HCT116 (cell line): ENCODE results near the gene SRP68. TPM values are rescaled to one million over a fixed set of nuclear protein-coding genes. Genes with fewer than 3 reads are reported as not detected.
A peak's percentile ranks its signal among the peaks of the same experiment; 100 is the strongest.

Experiments used
- ATAC-seq: fragments of 200-7000 bp; cut with Tn5 transposase; 2 replicates; pipeline ENCODE4 v1.9.1; 2020; ENCODE audit warnings: mild to moderate bottlenecking, moderate library complexity
- BruUV-seq: library from RNA; stranded (reverse); fragments of 400-500 nt; replicated peaks from 2 replicates; lab custom pipeline; 2021; lab: Mats Ljungman, UMichigan
- CTCF ChIA-PET: fragments of 300-600 bp; sonication (Branson Sonifier 250); formaldehyde crosslinking; loops from one replicate; lab custom pipeline; 2021; ENCODE audit warnings: antibody characterized with exemption; lab: Charles Lee
- POLR2A ChIA-PET: fragments of 300-600, 350-600 bp; sonication (Branson Sonifier 250); formaldehyde crosslinking; loops from one replicate; lab custom pipeline; 2021; ENCODE audit warnings: antibody characterized with exemption; lab: Charles Lee
- RAD21 ChIA-PET, 2 experiments: fragments of 300-600 bp; sonication (Branson Sonifier 250); formaldehyde crosslinking; loops; one replicate each; lab custom pipeline; 2023; ENCODE audit warnings: low total read pairs in 2 of 2; ENCODE audit not compliant: uncharacterized antibody in 2 of 2, unreplicated experiment in 2 of 2, low non-redundant PET in 1 of 2; lab: Charles Lee
- DNase-seq: peaks from one replicate; pipeline ENCODE4 v3.0.0-alpha.2; 2010; ENCODE audit warnings: low read depth, low spot score
- H2AFZ ChIP-seq: fragments of 200-600 bp; shearing (Covaris generic), sonication (generic); 2 replicates; pipeline ENCODE4 v1.6.1; 2017; ENCODE audit warnings: low read depth, mixed run types, mixed read lengths, antibody characterized with exemption, low read length; ENCODE audit not compliant: poor library complexity, severe bottlenecking
- H3K27ac ChIP-seq: 2 replicates; pipeline ENCODE4 v1.5.1; 2012; ENCODE audit warnings: low read depth, low read length
- H3K27me3 ChIP-seq: fragments of 200-600 bp; sonication (generic); 2 replicates; pipeline ENCODE4 v1.6.1; 2016; ENCODE audit warnings: mixed run types, low read length, mixed read lengths; ENCODE audit not compliant: insufficient read depth
- H3K36me3 ChIP-seq, 2 experiments: fragments of 200-500 bp in 1 of 2; fragments of 200-600 bp in 1 of 2; sonication (Bioruptor generic) in 1 of 2; sonication (generic) in 1 of 2; 2 replicates each; pipeline versions ENCODE4 v1.5.1 to v1.6.1; 2014 to 2016; ENCODE audit warnings: low read length in 2 of 2, inconsistent platforms in 1 of 2, mixed read lengths in 1 of 2, mixed run types in 1 of 2; ENCODE audit not compliant: insufficient read depth in 2 of 2, control insufficient read depth in 1 of 2
- H3K4me1 ChIP-seq, 2 experiments: fragments of 200-600 bp in 1 of 2; sonication (generic) in 1 of 2; 2 replicates each; pipeline versions ENCODE4 v1.5.1 to v1.6.1; 2012 to 2017; ENCODE audit warnings: low read length in 2 of 2, inconsistent platforms in 1 of 2, mild to moderate bottlenecking in 1 of 2, mixed read lengths in 1 of 2, mixed run types in 1 of 2, moderate library complexity in 1 of 2; ENCODE audit not compliant: insufficient read depth in 2 of 2, control insufficient read depth in 1 of 2
- H3K4me2 ChIP-seq: fragments of 200-600 bp; sonication (generic); 2 replicates; pipeline ENCODE4 v1.6.1; 2017; ENCODE audit warnings: mixed run types, low read length, mixed read lengths
- H3K4me3 ChIP-seq, 2 experiments: fragments of 200-600 bp in 1 of 2; sonication (generic) in 1 of 2; replicated peaks in 1 of 2; 2 replicates each; pipeline ENCODE4 v1.5.1; 2011 to 2016; ENCODE audit warnings: low read length in 2 of 2, control low read depth in 1 of 2, low read depth in 1 of 2, mild to moderate bottlenecking in 1 of 2, mixed read lengths in 1 of 2, mixed run types in 1 of 2
- H3K79me2 ChIP-seq: fragments of 200-600 bp; sonication (generic); 2 replicates; pipeline ENCODE4 v1.6.1; 2017; ENCODE audit warnings: mild to moderate bottlenecking, mixed run types, low read length, moderate library complexity, mixed read lengths; ENCODE audit not compliant: insufficient read depth
- H3K9ac ChIP-seq: fragments of 200-600 bp; sonication (generic); 2 replicates; pipeline ENCODE4 v1.6.1; 2016; ENCODE audit warnings: low read length, mixed read lengths
- H3K9me2 ChIP-seq: fragments of 200-600 bp; sonication (generic), shearing (Covaris generic); 2 replicates; pipeline ENCODE4 v1.6.1; 2017; ENCODE audit warnings: mixed run types, mild to moderate bottlenecking, moderate library complexity; ENCODE audit not compliant: insufficient read depth
- H3K9me3 ChIP-seq, 2 experiments: fragments of 200-500 bp in 1 of 2; fragments of 200-600 bp in 1 of 2; sonication (Bioruptor generic) in 1 of 2; sonication (generic) in 1 of 2; 2 replicates each; pipeline ENCODE4 v1.6.1; 2014 to 2017; ENCODE audit warnings: low read length in 2 of 2, mixed read lengths in 2 of 2, inconsistent platforms in 1 of 2, low read depth in 1 of 2, mild to moderate bottlenecking in 1 of 2, mixed run types in 1 of 2, moderate library complexity in 1 of 2; ENCODE audit not compliant: control insufficient read depth in 1 of 2, insufficient read depth in 1 of 2
- H4K20me1 ChIP-seq: fragments of 200-600 bp; sonication (generic), shearing (Covaris generic); 2 replicates; pipeline ENCODE4 v1.6.1; 2017; ENCODE audit warnings: mixed run types, mild to moderate bottlenecking, moderate library complexity; ENCODE audit not compliant: insufficient read depth
- EGR1 ChIP-seq: IDR thresholded peaks from 2 replicates; pipeline ENCODE4 v1.6.1; 2012; ENCODE audit warnings: low read depth
- ELF1 ChIP-seq: IDR thresholded peaks from 2 replicates; pipeline ENCODE4 v1.6.1; 2012; ENCODE audit warnings: low read depth, borderline replicate concordance
- EZH2 ChIP-seq: fragments of 200-600 bp; sonication (generic); IDR thresholded peaks from 2 replicates; pipeline ENCODE4 v1.6.1; 2017; ENCODE audit warnings: antibody characterized with exemption, mixed run types
- FOSL1 ChIP-seq: IDR thresholded peaks from 2 replicates; pipeline ENCODE4 v1.6.1; 2012; ENCODE audit warnings: low read depth
- JUND ChIP-seq: IDR thresholded peaks from 2 replicates; pipeline ENCODE4 v1.6.1; 2012
- POLR2AphosphoS5 ChIP-seq: IDR thresholded peaks from 2 replicates; pipeline ENCODE4 v1.6.1; 2011; ENCODE audit warnings: mild to moderate bottlenecking, low read depth, low read length, moderate library complexity
- SP1 ChIP-seq: IDR thresholded peaks from 2 replicates; pipeline ENCODE4 v1.6.1; 2012; ENCODE audit warnings: low read depth
- YY1 ChIP-seq: IDR thresholded peaks from 2 replicates; pipeline ENCODE4 v1.6.1; 2011; ENCODE audit warnings: low read length, low read depth, moderate library complexity, mild to moderate bottlenecking; ENCODE audit not compliant: insufficient replicate concordance; ENCODE audit errors: extremely low read depth
- intact Hi-C: fragments of 100-400 bp; cut with micrococcal nuclease; formaldehyde crosslinking; loops from 2 replicates; pipeline ENCODE4 v1.10.0; 2022
- total RNA-seq: library from RNA; stranded (reverse); gene quantifications from one replicate; pipeline ENCODE4 v1.2.1, GENCODE V29; 2021; ENCODE audit not compliant: unreplicated experiment
- TF ChIP-seq, protein P1 (sequence below): IDR thresholded peaks from 2 replicates; pipeline ENCODE4 v1.6.1; 2012; ENCODE audit warnings: low read depth

The SRP68 gene
- total RNA-seq, 1 experiment from 2014 or later, result 152 TPM

DNA sequence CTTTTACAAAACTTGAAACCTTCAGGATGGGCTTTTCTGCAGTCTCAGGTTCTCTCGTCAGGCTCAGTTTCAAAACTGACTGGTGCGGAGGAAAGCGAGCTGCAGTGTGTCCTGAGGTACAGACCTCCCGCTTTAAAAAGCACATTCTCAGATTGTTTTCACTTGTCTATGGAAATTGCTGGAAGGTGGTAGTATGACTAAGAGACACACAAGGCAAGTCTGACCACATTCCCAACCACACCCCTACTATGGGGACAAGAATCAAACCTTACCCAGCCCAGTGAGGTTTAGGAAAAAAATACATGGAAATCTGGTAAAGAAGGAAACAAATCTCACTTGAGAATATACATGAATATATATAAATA is 18.2 kb downstream of the SRP68 start (continued):
- TF ChIP-seq EZH2, result no peak
- TF ChIP-seq POLR2AphosphoS5, result peak; percentile 63; the same call in 1 of the 2 replicates

DNA sequence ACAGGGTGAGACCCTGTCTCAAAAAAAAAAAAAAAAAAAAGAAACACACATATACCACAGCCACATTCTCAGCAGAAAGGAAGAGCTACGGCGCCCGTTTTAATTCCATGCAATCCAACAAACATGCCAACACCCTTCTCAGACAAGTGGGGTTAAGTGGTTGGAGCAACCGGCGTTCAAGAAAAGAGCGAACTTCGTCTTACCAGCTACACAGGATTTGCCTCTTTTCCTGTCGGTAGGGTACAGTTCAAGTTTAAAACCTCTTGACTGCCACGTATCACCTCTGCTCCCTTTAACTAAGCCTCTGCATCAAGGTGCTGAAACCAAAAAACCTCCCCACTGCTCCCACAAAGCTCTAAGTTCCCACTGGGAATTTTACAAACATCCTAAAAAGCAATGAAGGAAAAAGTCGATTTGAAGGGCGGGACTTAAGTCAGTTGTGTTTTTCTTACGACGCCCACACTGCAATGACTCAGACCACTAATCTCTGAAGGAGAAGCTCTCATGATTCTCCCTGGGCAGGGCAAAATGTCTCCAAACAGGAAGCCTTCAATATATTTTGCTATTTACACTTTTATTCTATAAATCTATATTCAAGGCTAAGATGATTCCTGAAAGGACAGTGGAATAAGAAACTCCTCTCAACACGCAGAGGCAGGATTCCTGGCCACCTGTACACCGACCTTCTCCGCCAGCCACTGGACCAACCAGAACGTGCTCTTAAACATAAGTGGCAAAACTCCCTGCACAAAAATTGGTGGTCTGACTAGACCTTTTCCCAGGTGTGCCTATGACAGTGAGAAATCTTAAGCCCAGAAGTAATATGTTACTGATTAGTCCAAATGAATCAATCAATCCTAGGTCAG is 18.8 kb downstream of the SRP68 start:
- ChIA-PET RAD21 (no interaction called here), POLR2A (interaction anchor here (0.5 to 2.0 kb wide), 5 partner anchors 10 to 168 kb away, joined by 3 to 7 read pairs (median 3); no protein-coding TSS in a partner anchor), CTCF (interaction anchor here (0.8 to 2.0 kb wide), 3 partner anchors 19 to 226 kb away, joined by 3 to 6 read pairs (median 5); partner anchors contain the start of gene SRP68)
- intact Hi-C loops, result loop anchor here (1.0 kb wide), 1 partner anchor 19 kb away; the partner anchor contains the start of gene SRP68
- TF ChIP-seq SP1, result peak; percentile 56; the same call in 1 of the 2 replicates
- TF ChIP-seq YY1, result peak; percentile 16
- no peak for TF ChIP-seq ELF1
- no peak for TF ChIP-seq EZH2
- peak; percentile 79; the same call in 1 of the 2 replicates for TF ChIP-seq FOSL1
- TF ChIP-seq EGR1, result peak; percentile 96
- peak; percentile 68 for TF ChIP-seq JUND
- TF ChIP-seq, protein P1, sequence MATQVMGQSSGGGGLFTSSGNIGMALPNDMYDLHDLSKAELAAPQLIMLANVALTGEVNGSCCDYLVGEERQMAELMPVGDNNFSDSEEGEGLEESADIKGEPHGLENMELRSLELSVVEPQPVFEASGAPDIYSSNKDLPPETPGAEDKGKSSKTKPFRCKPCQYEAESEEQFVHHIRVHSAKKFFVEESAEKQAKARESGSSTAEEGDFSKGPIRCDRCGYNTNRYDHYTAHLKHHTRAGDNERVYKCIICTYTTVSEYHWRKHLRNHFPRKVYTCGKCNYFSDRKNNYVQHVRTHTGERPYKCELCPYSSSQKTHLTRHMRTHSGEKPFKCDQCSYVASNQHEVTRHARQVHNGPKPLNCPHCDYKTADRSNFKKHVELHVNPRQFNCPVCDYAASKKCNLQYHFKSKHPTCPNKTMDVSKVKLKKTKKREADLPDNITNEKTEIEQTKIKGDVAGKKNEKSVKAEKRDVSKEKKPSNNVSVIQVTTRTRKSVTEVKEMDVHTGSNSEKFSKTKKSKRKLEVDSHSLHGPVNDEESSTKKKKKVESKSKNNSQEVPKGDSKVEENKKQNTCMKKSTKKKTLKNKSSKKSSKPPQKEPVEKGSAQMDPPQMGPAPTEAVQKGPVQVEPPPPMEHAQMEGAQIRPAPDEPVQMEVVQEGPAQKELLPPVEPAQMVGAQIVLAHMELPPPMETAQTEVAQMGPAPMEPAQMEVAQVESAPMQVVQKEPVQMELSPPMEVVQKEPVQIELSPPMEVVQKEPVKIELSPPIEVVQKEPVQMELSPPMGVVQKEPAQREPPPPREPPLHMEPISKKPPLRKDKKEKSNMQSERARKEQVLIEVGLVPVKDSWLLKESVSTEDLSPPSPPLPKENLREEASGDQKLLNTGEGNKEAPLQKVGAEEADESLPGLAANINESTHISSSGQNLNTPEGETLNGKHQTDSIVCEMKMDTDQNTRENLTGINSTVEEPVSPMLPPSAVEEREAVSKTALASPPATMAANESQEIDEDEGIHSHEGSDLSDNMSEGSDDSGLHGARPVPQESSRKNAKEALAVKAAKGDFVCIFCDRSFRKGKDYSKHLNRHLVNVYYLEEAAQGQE, result no peak
- Histone ChIP-seq H2AFZ (no peak overlapping the region), H3K9me2 (no peaks in the 10 kb centered on the region), H3K27ac (peak overlapping the region; percentile 79), H3K4me1 (peaks cover 40% of the 10 kb centered on the region in 2 experiments), H3K9ac (peak overlapping the region; percentile 36), H3K4me3 (peak overlapping the region; percentile 0 to 13; a peak in 2 of 4 replicates), H3K27me3 (no peaks in the 10 kb centered on the region), H3K79me2 (peaks cover 38% of the 10 kb centered on the region), H3K9me3 (no peaks in the 10 kb centered on the region), H3K36me3 (peaks cover 59 to 66% of the 10 kb centered on the region in 2 experiments), H3K4me2 (peak overlapping the region; percentile 63), H4K20me1 (no peaks in the 10 kb centered on the region)
- ATAC-seq (peak; percentile 82), DNase-seq (peak; percentile 80)
- TSS peak; percentile 10 for BruUV-seq
